HG03342 (cell line): ENCODE measurements around the gene LSM14A.

Source experiments
- ATAC-seq: cut with Tn5 transposase; IDR thresholded peaks from one replicate; pipeline ENCODE4 v1.9.1; 2021; ENCODE audit warnings: mild to moderate bottlenecking, moderate library complexity; ENCODE audit not compliant: unreplicated experiment

Gene LSM14A

GRCh38 chr19:34278783-34279182, 106.5 kb downstream of the LSM14A start:
- ATAC-seq = no peak
